ENCODE results near the gene ZSCAN4.

The ZSCAN4 gene

DNA sequence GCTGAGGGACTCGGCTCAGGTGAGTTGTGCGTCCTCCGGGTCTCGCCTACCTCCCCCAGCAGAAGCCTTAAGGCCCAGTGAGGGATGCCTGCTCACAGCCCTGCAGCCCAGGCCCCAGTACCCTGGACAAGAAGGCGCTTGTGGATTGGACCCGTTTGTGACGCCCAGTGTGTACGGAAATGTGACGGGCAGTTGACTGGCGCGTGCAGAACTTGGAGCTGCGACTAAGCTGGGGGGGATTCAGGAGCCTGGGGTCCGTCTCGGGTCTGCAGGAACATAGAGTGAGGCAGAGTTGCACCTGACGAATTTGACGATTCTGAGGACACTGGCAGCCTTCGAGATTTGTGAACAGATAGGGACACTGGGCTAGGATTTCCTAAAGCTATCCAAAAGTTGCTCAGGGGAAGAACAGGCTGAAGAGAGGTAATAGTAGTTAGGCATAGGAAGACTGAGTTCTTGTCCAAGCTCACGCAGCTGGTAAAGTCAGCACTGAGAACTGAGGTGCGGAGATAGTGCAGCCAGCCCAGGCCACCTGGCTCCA, 13.6 kb downstream of the ZSCAN4 start:
- no peak for DNase-seq

DNA sequence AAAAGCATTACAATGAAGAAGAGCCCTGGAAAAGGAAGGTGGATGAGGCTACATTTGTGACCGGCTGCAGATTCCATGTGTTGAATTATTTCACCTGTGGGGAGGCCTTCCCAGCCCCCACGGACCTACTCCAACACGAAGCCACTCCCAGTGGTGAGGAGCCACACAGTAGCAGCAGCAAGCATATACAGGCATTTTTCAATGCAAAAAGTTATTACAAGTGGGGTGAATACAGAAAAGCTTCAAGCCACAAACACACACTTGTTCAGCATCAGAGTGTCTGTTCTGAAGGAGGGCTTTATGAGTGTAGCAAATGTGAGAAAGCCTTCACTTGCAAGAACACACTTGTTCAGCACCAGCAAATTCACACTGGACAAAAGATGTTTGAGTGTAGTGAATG, 18.0 kb downstream of the ZSCAN4 start:
- no peak for DNase-seq

DNA sequence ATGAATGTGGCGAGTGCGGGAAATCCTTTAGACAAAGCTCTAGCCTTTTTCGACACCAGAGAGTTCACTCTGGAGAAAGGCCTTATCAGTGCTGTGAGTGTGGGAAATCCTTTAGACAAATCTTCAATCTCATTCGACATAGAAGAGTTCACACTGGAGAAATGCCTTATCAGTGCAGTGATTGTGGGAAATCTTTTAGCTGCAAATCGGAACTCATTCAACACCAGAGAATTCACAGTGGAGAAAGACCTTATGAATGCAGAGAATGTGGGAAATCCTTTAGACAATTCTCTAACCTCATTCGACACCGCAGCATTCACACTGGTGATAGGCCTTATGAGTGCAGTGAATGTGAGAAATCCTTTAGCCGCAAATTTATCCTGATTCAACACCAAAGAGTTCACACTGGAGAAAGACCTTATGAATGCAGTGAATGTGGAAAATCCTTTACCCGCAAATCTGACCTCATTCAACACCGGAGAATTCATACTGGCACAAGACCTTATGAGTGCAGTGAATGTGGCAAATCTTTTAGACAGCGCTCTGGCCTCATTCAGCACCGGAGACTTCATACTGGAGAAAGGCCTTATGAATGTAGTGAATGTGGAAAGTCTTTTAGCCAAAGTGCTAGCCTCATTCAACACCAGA, 18.8 kb downstream of the ZSCAN4 start:
- DNase-seq, result no peak

DNA sequence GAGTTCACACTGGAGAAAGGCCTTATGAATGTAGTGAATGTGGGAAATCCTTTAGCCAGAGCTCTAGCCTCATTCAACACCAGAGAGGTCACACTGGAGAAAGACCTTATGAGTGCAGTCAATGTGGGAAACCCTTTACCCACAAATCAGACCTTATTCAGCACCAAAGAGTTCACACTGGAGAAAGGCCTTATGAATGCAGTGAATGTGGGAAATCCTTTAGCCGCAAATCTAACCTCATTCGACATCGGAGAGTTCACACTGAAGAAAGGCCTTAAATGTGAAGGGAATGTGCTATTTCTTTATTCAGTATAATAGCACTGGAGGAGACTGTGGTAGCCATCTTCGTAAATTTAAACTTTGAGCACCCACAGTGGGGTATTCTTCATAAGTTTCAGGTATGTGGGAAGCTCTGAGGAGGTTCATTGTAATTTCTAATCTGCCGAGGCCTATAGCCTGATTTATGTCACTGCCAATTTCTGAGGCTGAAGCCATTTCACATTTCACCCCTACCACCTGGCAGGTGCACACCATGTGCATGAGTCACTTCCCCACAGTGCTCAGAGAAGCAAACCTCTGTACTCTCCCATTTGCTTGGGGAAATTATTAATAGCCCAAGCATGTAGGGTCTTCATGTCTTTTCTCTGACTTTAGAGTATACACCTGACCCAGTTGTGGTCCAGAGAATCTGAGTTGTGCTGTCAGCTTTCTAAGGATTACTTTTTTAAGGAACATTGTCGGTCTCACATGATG, 19.5 kb downstream of the ZSCAN4 start:
- no peak for DNase-seq

DNA sequence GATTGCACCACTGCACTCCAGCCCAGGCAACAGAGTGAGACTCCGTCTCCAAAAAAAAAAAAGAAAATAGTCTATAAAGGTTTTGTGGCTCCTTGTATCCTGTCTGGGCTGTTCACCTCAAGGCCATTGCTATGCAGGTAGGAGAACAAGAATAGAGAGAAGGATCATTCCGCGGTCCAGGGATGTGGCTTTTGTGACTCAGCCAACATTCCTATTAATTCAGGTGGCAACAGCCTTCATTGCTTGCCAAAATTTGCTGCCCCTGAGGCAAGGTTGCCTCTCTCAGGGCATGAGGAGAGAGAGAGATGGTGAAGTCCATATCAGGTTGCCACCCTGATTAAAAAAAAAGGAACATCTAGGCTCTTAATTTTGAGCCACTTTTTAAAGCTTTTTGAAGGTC, 21.0 kb downstream of the ZSCAN4 start:
- DNase-seq, result no peak

DNA sequence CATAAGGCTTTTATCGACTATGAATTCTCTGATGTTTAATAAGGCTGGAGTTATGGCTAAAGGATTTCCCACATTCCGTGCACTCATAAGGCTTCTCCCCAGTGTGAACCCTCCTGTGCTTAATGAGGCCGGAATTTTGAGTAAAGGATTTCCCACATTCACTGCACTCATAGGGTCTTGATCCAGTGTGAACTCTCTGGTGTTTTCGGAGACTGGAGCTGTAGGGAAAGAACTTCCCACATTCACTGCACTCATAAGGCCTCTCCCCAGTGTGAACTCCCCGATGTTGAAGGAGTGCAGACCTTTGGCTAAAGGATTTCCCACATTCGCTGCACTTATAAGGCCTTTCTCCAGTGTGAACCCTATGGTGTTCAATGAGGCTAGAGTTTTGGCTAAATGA, 32.9 kb downstream of the ZSCAN4 start:
- DNase-seq, result no peak

DNA sequence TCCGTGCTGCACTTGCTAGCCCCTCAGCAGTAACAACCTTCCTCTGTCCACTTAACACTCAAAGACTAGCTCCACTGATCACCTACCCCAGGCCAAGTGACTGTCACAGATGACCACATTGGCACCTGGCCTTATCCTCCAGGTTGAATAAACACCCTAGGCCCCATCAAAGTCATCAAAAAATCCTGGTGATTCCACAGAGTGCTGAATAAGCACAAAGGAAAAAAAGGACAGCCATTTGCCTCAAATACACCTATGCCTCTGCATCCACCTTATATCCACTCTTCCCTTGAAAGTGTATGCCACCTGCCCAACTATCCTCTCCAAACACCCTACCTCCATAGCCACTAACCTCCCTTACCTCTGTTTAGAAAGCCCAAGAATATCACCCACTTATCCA, 37.6 kb downstream of the ZSCAN4 start:
- DNase-seq, result no peak

DNA sequence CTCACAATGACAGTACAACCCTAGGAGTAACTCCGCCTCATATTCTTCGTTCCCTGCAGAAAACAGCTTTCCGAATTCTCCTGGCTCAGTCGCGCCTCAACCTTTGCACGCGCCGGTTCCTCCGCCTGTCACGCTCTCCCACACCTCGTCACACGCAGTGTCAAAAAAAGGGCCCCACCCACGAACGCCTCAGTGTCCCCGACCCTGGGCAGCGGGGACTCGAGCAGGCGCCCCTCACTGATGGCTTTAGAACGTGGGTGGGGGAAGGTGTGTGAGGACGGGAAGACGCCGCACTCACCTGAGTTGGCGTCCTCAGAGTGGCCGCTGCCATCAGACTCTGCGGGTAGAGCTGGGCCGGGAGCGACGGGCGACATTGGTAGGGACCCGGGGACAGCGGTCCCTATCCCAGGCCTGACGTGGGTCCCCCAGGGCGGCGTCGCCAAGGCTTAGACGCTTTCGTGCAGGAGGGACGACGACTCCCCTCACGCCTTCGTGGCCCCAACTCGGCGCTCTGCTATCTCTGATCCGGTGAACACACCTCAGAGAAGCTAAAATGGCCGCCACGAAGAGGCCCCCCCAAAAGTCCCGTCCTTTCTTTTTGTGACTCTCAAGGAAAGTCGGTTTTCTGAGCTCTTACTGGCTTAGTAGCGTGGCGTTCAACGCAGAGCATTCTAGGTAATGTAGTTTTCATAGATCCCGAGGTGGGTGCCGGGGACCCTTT, 40.1 kb downstream of the ZSCAN4 start, which contains the start of gene ZNF154:
TSS of gene ZNF154 (minus strand) at position 564 of the 721 bp plus-strand sequence. CDS start at position 331, 233 bp downstream.
- no peak for DNase-seq

DNA sequence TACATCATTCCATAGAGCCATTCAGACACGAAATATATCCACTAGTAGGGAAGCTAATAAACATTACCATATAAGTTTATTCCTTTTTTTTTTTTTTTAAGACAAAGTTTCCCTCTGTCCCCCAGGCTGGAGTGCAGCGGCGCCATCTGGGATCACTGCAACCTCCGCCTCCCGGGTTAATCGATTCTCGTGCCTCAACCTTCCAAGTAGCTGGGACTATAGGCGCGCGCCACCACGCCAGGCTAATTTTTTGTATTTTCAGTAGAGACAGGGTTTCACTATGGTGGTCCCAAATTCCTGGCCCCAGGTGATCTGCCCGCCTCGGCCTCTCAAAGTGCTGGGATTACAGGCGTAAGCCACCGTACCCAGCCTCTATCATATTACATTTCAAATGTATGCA, 40.9 kb downstream of the ZSCAN4 start:
- DNase-seq, result no peak

DNA sequence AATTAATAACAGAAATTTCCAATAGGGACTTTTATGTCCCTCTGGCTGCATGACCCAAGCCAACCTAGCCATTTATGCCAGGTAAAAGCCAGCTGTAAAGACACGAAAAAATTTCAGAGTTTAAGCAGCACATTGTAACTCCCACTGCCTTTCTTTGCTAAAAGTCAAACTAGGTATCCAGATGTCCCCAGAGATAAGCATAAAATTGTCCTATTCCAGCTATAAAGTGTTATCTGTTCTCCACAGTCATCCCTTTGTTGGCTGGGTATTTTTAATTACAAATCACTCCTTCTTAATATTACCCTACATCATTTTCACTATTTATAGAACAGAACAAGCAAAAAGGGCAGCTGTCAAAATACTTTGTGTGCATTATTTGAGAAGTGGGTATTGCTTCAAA, 43.5 kb downstream of the ZSCAN4 start:
- DNase-seq, result no peak

DNA sequence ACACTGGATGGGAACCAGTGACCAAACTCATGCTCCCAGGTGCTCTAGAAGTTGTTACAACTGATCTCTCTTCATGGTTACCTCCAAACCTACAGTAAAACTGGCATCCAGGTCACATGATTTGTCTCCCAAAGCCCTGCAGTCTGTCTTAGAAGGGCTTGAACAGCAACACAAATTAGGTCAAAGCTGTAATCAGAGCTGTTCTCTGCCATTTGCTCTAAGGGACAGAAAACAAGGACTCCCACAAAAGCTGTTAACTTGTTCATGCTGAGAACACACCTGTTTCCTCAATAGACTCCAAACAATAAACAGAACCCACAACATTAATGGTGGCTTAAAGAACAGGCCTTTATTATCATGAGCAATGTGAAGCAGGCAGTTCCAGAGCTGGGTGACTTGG, 50.7 kb downstream of the ZSCAN4 start:
- DNase-seq, result no peak

DNA sequence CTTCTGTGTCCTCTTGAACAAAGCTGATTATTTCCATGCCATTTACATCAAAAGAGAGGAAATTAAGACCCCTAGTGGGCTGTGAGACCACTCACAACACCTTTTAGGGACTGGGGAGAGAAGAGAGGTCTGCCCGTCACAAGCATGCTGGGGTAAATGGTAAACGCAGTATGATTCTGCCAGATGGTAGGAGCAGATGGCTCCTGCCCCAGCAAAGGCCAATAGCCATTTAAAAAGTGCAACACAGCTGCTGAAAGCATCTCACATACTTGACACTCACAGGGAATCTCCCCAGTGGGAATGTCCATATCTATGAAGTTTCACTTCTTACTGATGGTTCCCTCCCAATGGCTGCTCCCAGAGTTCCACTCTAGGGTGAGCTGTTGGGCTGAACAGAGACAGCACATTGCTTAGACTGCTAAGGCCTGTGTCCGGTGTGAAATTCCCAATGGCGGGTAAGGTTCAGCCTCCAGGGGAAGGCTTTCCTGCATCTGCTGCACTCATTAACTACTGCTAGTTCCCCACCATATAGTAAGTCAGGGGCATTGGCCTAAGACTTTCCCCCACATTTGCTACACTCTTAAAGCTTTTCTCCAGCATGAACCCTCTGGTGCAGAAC, 51.3 kb downstream of the ZSCAN4 start:
- DNase-seq, result no peak

DNA sequence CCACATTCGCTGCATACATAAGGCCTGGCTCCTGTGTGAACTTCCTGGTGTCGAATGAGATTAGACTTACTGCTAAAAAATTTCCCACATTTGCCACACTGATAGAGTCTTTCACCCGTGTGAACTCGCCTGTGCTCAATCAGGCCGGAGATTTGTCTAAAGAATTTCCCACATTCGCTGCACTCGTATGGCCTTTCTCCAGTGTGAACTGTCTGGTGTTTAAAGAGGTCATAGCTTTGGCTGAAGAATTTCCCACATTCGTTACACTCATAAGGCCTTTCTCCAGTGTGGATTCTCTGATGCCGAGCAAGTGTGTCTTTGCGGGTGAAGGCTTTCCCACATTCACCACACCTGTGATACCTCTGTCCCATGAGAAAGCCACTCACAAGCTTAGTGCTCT, 52.1 kb downstream of the ZSCAN4 start:
- DNase-seq, result no peak

All from GDM1 (cell line).